Mesodermal cell (in vitro differentiated cells): ENCODE measurements around the gene SLC10A7.

Experiments used
- H3K27ac ChIP-seq: 2 replicates; pipeline ENCODE4 v1.7.0; 2013; ENCODE audit warnings: mild to moderate bottlenecking, low read depth, low read length, moderate library complexity; ENCODE audit not compliant: severe bottlenecking
- H3K36me3 ChIP-seq: 2 replicates; pipeline ENCODE4 v1.7.1; 2013; ENCODE audit warnings: mild to moderate bottlenecking, low read length, moderate library complexity; ENCODE audit not compliant: control insufficient read depth, insufficient read depth
- H3K4me1 ChIP-seq: one replicate; pipeline ENCODE4 v1.7.1; 2013; ENCODE audit warnings: mild to moderate bottlenecking, low read length; ENCODE audit not compliant: insufficient read depth, control insufficient read depth, poor library complexity, severe bottlenecking
- H3K4me3 ChIP-seq: 2 replicates; pipeline ENCODE4 v1.7.0; 2013; ENCODE audit warnings: low read length, control low read depth, mild to moderate bottlenecking; ENCODE audit not compliant: insufficient read depth, poor library complexity, severe bottlenecking; ENCODE audit errors: extremely low read depth
- H3K9me3 ChIP-seq: 2 replicates; pipeline ENCODE4 v1.7.1; 2013; ENCODE audit warnings: mild to moderate bottlenecking, low read length, moderate library complexity; ENCODE audit not compliant: control insufficient read depth
- WGBS, 2 experiments: methylation state at CpG; one replicate each; pipeline ENCODE4 v1.1.5; 2013; ENCODE audit warnings: missing lambda C conversion rate in 2 of 2; ENCODE audit not compliant: insufficient coverage in 2 of 2; 5-methylcytosine and 5-hydroxymethylcytosine counted together

The SLC10A7 gene

DNA sequence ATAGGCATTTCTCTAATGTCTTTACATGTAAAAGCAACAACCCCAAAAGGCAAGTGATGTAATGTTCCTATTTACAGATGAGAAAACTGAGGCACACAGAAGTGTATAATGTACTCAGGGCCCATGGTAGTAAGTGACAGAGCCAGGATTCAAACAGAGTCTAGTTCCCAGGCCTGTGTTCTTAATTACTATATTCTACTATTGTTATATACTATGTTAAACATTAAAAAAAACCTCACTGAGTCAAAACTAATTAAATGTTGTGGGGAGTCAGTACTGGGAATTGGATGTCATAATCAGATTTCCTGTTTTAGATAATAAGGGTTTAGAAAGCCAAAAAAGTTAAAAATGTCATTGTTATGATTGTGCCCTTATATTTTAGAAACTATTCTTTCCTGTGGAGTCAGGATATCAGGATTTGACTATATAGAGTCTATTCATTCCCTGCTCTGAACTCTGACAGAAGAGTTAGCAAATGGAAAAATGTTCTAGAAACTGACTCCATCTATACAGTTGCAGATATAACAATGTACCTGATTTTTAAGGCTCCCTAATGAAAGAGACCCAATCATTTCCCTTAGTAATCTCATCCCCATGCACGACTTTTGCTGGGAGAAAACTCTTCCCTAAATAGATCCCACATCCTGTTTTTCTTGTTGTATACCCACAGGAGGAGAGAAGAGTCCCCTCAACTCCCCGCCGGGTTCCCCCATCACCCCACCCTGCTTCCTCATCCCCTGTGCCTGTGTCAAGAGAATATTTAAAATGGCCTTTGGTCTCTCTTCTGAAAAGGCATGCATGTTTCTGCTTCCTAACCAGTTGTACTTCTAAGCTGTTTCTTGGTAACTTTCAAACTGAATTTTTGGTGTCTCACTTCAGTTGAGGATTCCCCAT is 237.7 kb downstream of the SLC10A7 start:
- Histone ChIP-seq H3K36me3 (no peaks in the 10 kb centered on the region), H3K27ac (no peak overlapping the region)
- 67 to 75% methylated on average over 1 of the region's 3 CpGs for WGBS, 2 experiments

GRCh38 chr4:146282657-146283056 is 239.1 kb downstream of the SLC10A7 start:
- Histone ChIP-seq H3K27ac (no peak overlapping the region), H3K9me3 (no peaks in the 10 kb centered on the region), H3K36me3 (no peaks in the 10 kb centered on the region), H3K4me3 (no peak overlapping the region), H3K4me1 (no peaks in the 10 kb centered on the region)

More for the DNA sequence above, 237.7 kb downstream of the SLC10A7 start:
- Histone ChIP-seq H3K4me1 (no peaks in the 10 kb centered on the region), H3K4me3 (no peak overlapping the region), H3K9me3 (no peaks in the 10 kb centered on the region)

DNA sequence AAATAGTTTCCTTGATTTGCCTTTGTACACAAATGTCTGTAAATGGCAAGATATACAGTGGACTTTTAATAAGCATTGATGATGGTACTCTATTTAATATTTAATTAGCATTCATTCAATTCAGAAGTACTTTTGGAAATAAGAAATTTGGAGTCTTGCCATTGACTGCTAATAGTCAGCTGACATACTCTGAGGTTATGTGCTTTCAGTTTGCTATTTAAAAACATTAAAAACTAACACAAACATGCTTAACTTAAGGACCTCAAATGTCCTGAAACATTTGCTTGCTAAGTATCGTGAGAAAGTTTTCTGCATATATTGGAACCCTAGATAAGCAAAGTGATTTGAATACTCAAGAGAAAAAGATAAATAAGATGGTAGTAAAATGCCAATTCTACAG is 242.8 kb downstream of the SLC10A7 start:
- no CpG with 5 or more reads among the region's 1 CpG for WGBS, 2 experiments
- Histone ChIP-seq H3K36me3 (no peaks in the 10 kb centered on the region), H3K4me3 (no peak overlapping the region), H3K4me1 (no peaks in the 10 kb centered on the region), H3K9me3 (no peaks in the 10 kb centered on the region), H3K27ac (no peak overlapping the region)

GRCh38 chr4:146275370-146275769 is 246.4 kb downstream of the SLC10A7 start:
- Histone ChIP-seq H3K36me3 (no peaks in the 10 kb centered on the region), H3K27ac (no peak overlapping the region), H3K4me1 (no peaks in the 10 kb centered on the region), H3K4me3 (no peak overlapping the region), H3K9me3 (no peaks in the 10 kb centered on the region)

GRCh38 chr4:146274774-146275173 is 247.0 kb downstream of the SLC10A7 start:
- Histone ChIP-seq H3K27ac (no peak overlapping the region), H3K4me3 (no peak overlapping the region), H3K36me3 (no peaks in the 10 kb centered on the region), H3K4me1 (no peaks in the 10 kb centered on the region), H3K9me3 (no peaks in the 10 kb centered on the region)
- WGBS, 2 experiments = 100% methylated on average over 1 of the region's 1 CpG; no CpG with 5 or more reads in 1 of the 2 experiments

DNA sequence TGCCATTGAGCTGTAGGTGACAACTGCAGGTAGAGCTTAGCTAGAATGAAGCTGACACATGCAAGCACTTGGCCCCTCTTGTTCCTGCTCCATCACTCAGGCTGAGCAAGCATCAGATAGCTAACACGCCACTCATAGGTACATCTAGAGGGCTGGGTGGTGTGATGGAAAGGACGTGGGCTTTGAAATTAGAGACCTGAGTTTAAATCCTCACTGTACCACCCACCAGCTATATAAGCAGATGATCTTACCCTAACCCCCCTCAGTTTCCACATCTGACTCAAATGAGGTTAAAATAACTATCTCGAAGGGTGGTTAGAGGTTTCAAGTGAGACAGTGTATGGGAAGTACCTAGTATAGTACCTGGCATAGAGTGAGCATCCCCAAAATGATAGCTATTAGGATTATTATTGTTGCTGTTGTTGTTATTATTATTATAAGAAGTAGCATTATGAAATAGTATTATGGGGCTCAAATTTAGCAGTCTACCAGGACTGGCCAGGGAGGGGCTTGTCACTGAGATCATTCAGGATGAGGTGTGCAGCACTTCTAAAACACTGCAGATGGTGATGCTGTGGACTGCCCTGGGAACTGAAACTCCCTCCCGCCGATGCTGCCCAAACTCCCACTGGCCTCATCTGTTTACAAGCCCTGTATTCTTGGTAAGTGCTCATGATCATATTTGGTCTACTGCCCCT is 248.4 kb downstream of the SLC10A7 start:
- Histone ChIP-seq H3K27ac (no peak overlapping the region), H3K4me1 (no peaks in the 10 kb centered on the region), H3K4me3 (no peak overlapping the region), H3K9me3 (no peaks in the 10 kb centered on the region), H3K36me3 (no peaks in the 10 kb centered on the region)
- 88 to 100% methylated on average over 1 to 2 of the region's 5 CpGs for WGBS, 2 experiments

- Histone ChIP-seq H3K4me3 (no peak overlapping the region), H3K36me3 (no peaks in the 10 kb centered on the region), H3K9me3 (no peaks in the 10 kb centered on the region), H3K27ac (no peak overlapping the region), H3K4me1 (no peaks in the 10 kb centered on the region)
- WGBS, 2 experiments = 82 to 92% methylated on average over 3 of the region's 3 CpGs
Observed at GRCh38 chr4:146271466-146271865, 250.3 kb downstream of the SLC10A7 start.

- H3K27ac ChIP-seq = no peak overlapping the region
- no peak overlapping the region for H3K4me3 ChIP-seq
- no peaks in the 10 kb centered on the region for H3K36me3 ChIP-seq
- no peaks in the 10 kb centered on the region for H3K9me3 ChIP-seq
- WGBS, 2 experiments = 83 to 100% methylated on average over 2 of the region's 2 CpGs
- H3K4me1 ChIP-seq = no peaks in the 10 kb centered on the region
Observed at GRCh38 chr4:146269228-146269653, 252.5 kb downstream of the SLC10A7 start.

DNA sequence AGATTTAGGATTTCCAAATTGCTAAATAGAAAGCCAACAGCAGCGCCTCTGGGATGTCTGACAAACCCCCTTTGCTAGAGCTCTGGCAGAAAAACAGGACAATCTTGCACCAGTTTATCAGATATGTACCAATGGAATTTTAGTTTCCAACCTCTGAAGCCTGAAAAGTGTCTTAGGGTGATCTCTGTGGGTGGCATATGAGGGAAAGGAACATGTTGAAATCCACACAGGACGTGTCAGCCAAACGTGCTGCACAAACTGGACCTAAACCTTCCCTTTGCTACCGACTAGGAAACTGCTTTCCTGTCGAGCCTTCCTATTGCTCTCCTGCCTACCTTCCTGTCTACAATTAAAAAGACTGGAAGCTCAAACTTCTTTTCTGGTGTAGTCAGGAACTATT is 253.9 kb downstream of the SLC10A7 start:
- WGBS, 2 experiments = 86 to 93% methylated on average over 3 to 5 of the region's 5 CpGs
- H3K36me3 ChIP-seq = no peaks in the 10 kb centered on the region
- H3K4me3 ChIP-seq = no peak overlapping the region

GRCh38 chr4:146265950-146266490 is 255.7 kb downstream of the SLC10A7 start:
- 71% methylated on average over 2 of the region's 2 CpGs; no CpG with 5 or more reads in 1 of the 2 experiments for WGBS, 2 experiments
- Histone ChIP-seq H3K4me3 (no peak overlapping the region), H3K36me3 (no peaks in the 10 kb centered on the region), H3K9me3 (no peaks in the 10 kb centered on the region), H3K4me1 (no peaks in the 10 kb centered on the region), H3K27ac (no peak overlapping the region)

More for the DNA sequence above, 253.9 kb downstream of the SLC10A7 start:
- Histone ChIP-seq H3K27ac (no peak overlapping the region), H3K4me1 (no peaks in the 10 kb centered on the region), H3K9me3 (no peaks in the 10 kb centered on the region)

DNA sequence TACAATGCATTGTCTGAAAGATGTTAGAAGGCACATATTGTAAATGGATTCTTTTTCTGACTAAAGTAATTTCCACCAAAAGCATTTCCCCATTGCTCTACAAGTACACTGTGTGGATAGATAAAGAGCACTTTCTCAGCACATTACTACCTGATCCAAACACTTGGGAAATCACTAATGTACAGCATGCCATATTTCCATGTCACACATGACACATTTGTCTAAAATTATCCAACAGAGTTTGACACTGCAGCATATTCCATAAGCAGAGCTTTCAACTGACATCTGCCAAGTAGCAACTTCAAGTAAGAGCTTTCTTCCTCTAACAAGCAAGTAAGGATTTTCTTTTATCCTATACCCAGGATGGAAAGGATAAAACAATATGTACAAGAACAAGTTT is 257.9 kb downstream of the SLC10A7 start:
- no peaks in the 10 kb centered on the region for H3K36me3 ChIP-seq
- H3K9me3 ChIP-seq = no peaks in the 10 kb centered on the region
- H3K4me1 ChIP-seq = no peaks in the 10 kb centered on the region
- no peak overlapping the region for H3K27ac ChIP-seq
- H3K4me3 ChIP-seq = no peak overlapping the region
